CD4-positive, alpha-beta T cell treated with Interleukin-15 for 1 hour (primary cell): ENCODE data around the gene LRCOL1.
A peak's percentile ranks its signal among the peaks of the same experiment; 100 is the strongest.

Experiments
- DNase-seq: peaks from one replicate; pipeline ENCODE4 v3.0.0-alpha.2; 2020

Gene LRCOL1

GRCh38 chr12:132618683-132619043, 8.3 kb upstream of the LRCOL1 start, which contains the start of gene P2RX2:
TSS of gene P2RX2 (plus strand) at chr12:132618776. CDS start at chr12:132618817, 41 bp downstream.
- DNase-seq, result no peak

GRCh38 chr12:132617822-132618682, 7.7 kb upstream of the LRCOL1 start:
- DNase-seq, result no peak

- no peak for DNase-seq
Observed at GRCh38 chr12:132617135-132617701, 6.8 kb upstream of the LRCOL1 start.

- no peak for DNase-seq
Observed at GRCh38 chr12:132615579-132616038, 5.2 kb upstream of the LRCOL1 start.

- DNase-seq, result peak; percentile 72
Observed at GRCh38 chr12:132614861-132615578, 4.6 kb upstream of the LRCOL1 start.

GRCh38 chr12:132614029-132614428, 3.6 kb upstream of the LRCOL1 start:
- DNase-seq, result no peak

GRCh38 chr12:132611620-132612019, 1.2 kb upstream of the LRCOL1 start:
- no peak for DNase-seq

GRCh38 chr12:132610866-132611602, 652 bp upstream of the LRCOL1 start:
- DNase-seq, result no peak

- DNase-seq, result no peak
Observed at GRCh38 chr12:132608231-132609171, 1.9 kb downstream of the LRCOL1 start.

- no peak for DNase-seq
Observed at GRCh38 chr12:132606927-132607326, 3.5 kb downstream of the LRCOL1 start.

GRCh38 chr12:132606466-132606865, 3.9 kb downstream of the LRCOL1 start:
- no peak for DNase-seq

- no peak for DNase-seq
Observed at GRCh38 chr12:132605892-132606291, 4.5 kb downstream of the LRCOL1 start.

GRCh38 chr12:132604668-132605441, 5.5 kb downstream of the LRCOL1 start:
- DNase-seq, result no peak

GRCh38 chr12:132604151-132604618, 6.2 kb downstream of the LRCOL1 start:
- no peak for DNase-seq

GRCh38 chr12:132603240-132604150, 6.9 kb downstream of the LRCOL1 start:
- DNase-seq, result no peak

GRCh38 chr12:132602572-132603239, 7.7 kb downstream of the LRCOL1 start:
- no peak for DNase-seq

GRCh38 chr12:132601171-132601883, 9.1 kb downstream of the LRCOL1 start:
- no peak for DNase-seq
